ENCODE results near the gene GINS3.

Gene GINS3

GRCh38 chr16:58421059-58421458 lies 28.8 kb downstream of the GINS3 start:
- TF ChIP-seq PAX5 (IDR thresholded peaks at IDR 0.05; ENCODE audit: insufficient read depth, low read length, severe bottlenecking), result no peak
- no peak for TF ChIP-seq SPI1 (IDR thresholded peaks at IDR 0.05; ENCODE audit: low read depth, low read length)
- TF ChIP-seq TAF1 (IDR thresholded peaks at IDR 0.05; ENCODE audit: low read depth, low read length), result no peak
- TF ChIP-seq POU2F2 (IDR thresholded peaks at IDR 0.05; ENCODE audit: low read depth, low read length), result no peak
- TF ChIP-seq POLR2A (IDR thresholded peaks at IDR 0.05; ENCODE audit: low read depth, low read length), result no peak
- TF ChIP-seq POLR2AphosphoS5 (IDR thresholded peaks at IDR 0.05; ENCODE audit: low read depth, low read length), result no peak
- no peak for DNase-seq (ENCODE audit: insufficient read length, low spot score)
- peak; percentile 75 for FAIRE-seq

DNA sequence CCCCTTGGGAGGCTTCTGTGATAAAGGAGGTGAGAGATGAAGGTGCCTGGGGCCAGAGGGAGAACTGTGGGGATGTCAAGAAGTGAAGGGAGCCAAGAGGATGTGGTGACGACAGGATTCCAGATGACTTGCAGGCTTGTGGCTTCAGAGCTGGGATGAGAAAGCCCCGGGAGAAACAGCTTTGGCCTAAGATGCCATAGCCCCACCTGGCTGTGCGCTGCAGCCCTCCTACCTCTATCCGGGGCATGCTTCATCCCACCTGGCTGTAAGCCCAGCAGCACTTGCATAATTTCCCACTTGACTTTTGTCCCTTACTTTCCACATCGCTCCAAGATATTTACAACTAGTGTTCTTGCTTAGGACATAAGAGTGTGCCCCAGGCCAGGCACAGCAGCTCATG lies 29.3 kb downstream of the GINS3 start:
- TF ChIP-seq TAF1 (IDR thresholded peaks at IDR 0.05; ENCODE audit: low read depth, low read length) (no peak), PAX5 (IDR thresholded peaks at IDR 0.05; ENCODE audit: insufficient read depth, low read length, severe bottlenecking) (no peak), POLR2A (IDR thresholded peaks at IDR 0.05; ENCODE audit: low read depth, low read length) (no peak), SPI1 (IDR thresholded peaks at IDR 0.05; ENCODE audit: low read depth, low read length) (no peak), POU2F2 (IDR thresholded peaks at IDR 0.05; ENCODE audit: low read depth, low read length) (no peak), POLR2AphosphoS5 (IDR thresholded peaks at IDR 0.05; ENCODE audit: low read depth, low read length) (no peak)
- DNase-seq (ENCODE audit: insufficient read length, low spot score), result no peak
- FAIRE-seq, result no peak

DNA sequence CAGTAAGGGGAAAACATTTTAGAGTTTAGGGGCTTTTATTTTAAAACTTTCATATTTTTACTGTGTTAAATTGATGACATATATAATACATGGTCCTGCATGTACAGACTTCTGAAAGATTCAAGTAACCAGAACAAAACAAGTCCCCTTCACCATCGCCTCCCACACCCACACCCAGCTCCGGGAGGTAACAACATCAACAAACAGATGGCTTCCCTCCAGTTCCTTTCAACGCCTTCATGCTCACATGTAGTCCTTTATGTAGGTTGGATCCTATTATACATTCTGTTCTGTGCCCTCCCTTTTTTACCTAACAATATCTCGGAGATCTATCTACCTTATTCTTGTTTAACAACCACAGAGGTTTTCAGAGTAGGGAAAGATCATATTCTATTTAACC lies 30.5 kb downstream of the GINS3 start:
- no peak for DNase-seq (ENCODE audit: insufficient read length, low spot score)
- TF ChIP-seq POU2F2 (IDR thresholded peaks at IDR 0.05; ENCODE audit: low read depth, low read length), result no peak
- no peak for TF ChIP-seq POLR2AphosphoS5 (IDR thresholded peaks at IDR 0.05; ENCODE audit: low read depth, low read length)
- FAIRE-seq, result peak; percentile 28

DNA sequence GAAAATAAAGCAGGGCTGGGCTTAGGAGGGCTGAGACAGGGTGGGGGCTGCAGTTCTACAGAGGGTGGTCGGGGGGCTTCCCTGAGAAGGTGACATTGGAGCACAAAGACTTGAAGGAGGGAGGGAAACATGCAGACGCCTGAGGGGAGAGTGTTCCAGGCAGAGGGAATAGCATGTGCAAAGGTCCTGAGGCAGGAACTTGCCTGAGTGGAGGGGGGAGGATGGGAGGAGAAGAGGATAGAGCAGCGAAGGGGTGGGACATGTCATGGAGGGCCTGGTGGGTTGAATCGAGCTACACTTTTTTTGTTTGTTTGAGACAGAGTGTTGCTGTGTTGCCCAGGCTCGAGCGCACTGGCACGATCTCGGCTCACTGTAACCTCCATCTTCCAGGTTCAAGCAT lies 33.0 kb downstream of the GINS3 start:
- no peak for TF ChIP-seq PAX5 (IDR thresholded peaks at IDR 0.05; ENCODE audit: insufficient read depth, low read length, severe bottlenecking)
- TF ChIP-seq TAF1 (IDR thresholded peaks at IDR 0.05; ENCODE audit: low read depth, low read length), result no peak
- no peak for TF ChIP-seq POLR2A (IDR thresholded peaks at IDR 0.05; ENCODE audit: low read depth, low read length)
- TF ChIP-seq POU2F2 (IDR thresholded peaks at IDR 0.05; ENCODE audit: low read depth, low read length), result no peak
- TF ChIP-seq SPI1 (IDR thresholded peaks at IDR 0.05; ENCODE audit: low read depth, low read length), result no peak
- TF ChIP-seq POLR2AphosphoS5 (IDR thresholded peaks at IDR 0.05; ENCODE audit: low read depth, low read length), result no peak
- DNase-seq (ENCODE audit: insufficient read length, low spot score), result no peak
- FAIRE-seq, result no peak

GRCh38 chr16:58425756-58426494 lies 33.7 kb downstream of the GINS3 start:
- TF ChIP-seq SPI1 (IDR thresholded peaks at IDR 0.05; ENCODE audit: low read depth, low read length), result peak; percentile 93
- no peak for TF ChIP-seq POLR2AphosphoS5 (IDR thresholded peaks at IDR 0.05; ENCODE audit: low read depth, low read length)
- DNase-seq (ENCODE audit: insufficient read length, low spot score) (peak; percentile 30), FAIRE-seq (peak; percentile 94)

GRCh38 chr16:58426966-58427365 lies 34.7 kb downstream of the GINS3 start:
- no peak for FAIRE-seq

DNA sequence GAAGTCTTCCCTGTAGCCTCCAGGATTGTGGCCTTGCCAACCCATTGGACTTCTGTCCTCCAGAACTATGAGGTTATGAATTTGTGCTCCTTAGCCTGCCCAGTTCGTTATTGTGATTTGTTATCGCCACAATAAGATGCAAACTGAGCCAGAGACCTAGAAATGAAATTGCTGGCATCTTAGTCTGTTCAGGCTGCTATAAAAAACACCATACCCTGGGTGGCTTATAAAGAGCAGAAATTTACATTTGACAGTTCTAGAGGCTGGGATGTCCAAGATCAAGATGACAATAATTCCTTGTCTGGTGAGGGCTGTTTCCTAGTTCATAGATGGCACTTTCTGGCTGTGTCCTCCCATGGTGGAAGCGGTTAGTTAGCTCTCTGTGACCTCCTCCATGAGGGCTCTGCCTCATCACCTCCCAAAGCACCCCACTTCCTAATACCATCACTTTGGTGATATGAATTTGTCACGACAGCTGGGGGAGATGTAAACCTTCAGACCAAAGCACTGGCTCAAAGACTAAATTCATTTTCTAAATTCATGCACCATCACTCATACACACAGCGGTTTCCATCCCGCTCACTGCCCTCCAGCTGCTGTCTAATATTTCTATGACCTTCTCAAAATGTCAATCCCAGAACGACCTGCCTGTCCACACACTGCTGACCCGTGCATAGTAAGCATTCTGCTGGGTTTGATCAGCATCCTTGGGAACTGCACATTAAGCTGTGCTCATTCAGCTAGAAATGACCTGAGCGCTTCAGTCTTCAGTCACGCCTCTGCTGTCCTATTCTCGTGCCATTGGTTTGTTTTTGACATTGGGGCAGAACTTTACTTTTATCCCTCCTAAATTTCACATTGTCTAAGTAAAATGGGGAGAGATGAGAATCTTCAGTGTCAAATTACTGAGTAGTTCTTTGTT lies 36.6 kb downstream of the GINS3 start:
- DNase-seq (ENCODE audit: insufficient read length, low spot score), result no peak

More at GRCh38 chr16:58426966-58427365, 34.7 kb downstream of the GINS3 start:
- TF ChIP-seq PAX5 (IDR thresholded peaks at IDR 0.05; ENCODE audit: insufficient read depth, low read length, severe bottlenecking) (no peak), POLR2A (IDR thresholded peaks at IDR 0.05; ENCODE audit: low read depth, low read length) (no peak)
- DNase-seq (ENCODE audit: insufficient read length, low spot score), result no peak

GRCh38 chr16:58430718-58431117 lies 38.4 kb downstream of the GINS3 start:
- no peak for DNase-seq (ENCODE audit: insufficient read length, low spot score)
- TF ChIP-seq POLR2A (IDR thresholded peaks at IDR 0.05; ENCODE audit: low read depth, low read length) (no peak), PAX5 (IDR thresholded peaks at IDR 0.05; ENCODE audit: insufficient read depth, low read length, severe bottlenecking) (no peak), POU2F2 (IDR thresholded peaks at IDR 0.05; ENCODE audit: low read depth, low read length) (no peak), POLR2AphosphoS5 (IDR thresholded peaks at IDR 0.05; ENCODE audit: low read depth, low read length) (no peak), TAF1 (IDR thresholded peaks at IDR 0.05; ENCODE audit: low read depth, low read length) (no peak), SPI1 (IDR thresholded peaks at IDR 0.05; ENCODE audit: low read depth, low read length) (no peak)
- no peak for FAIRE-seq

More for the DNA sequence above, 36.6 kb downstream of the GINS3 start:
- TF ChIP-seq POU2F2 (IDR thresholded peaks at IDR 0.05; ENCODE audit: low read depth, low read length) (no peak), PAX5 (IDR thresholded peaks at IDR 0.05; ENCODE audit: insufficient read depth, low read length, severe bottlenecking) (no peak), POLR2AphosphoS5 (IDR thresholded peaks at IDR 0.05; ENCODE audit: low read depth, low read length) (no peak), TAF1 (IDR thresholded peaks at IDR 0.05; ENCODE audit: low read depth, low read length) (no peak), SPI1 (IDR thresholded peaks at IDR 0.05; ENCODE audit: low read depth, low read length) (no peak), POLR2A (IDR thresholded peaks at IDR 0.05; ENCODE audit: low read depth, low read length) (no peak)
- peak; percentile 26 for FAIRE-seq

- TF ChIP-seq POU2F2 (IDR thresholded peaks at IDR 0.05; ENCODE audit: low read depth, low read length), result no peak
- TF ChIP-seq POLR2A (IDR thresholded peaks at IDR 0.05; ENCODE audit: low read depth, low read length), result no peak
- TF ChIP-seq TAF1 (IDR thresholded peaks at IDR 0.05; ENCODE audit: low read depth, low read length), result no peak
- TF ChIP-seq SPI1 (IDR thresholded peaks at IDR 0.05; ENCODE audit: low read depth, low read length), result no peak
- DNase-seq (ENCODE audit: insufficient read length, low spot score) (no peak), FAIRE-seq (no peak)
Measured at GRCh38 chr16:58433569-58433951, 41.3 kb downstream of the GINS3 start.

DNA sequence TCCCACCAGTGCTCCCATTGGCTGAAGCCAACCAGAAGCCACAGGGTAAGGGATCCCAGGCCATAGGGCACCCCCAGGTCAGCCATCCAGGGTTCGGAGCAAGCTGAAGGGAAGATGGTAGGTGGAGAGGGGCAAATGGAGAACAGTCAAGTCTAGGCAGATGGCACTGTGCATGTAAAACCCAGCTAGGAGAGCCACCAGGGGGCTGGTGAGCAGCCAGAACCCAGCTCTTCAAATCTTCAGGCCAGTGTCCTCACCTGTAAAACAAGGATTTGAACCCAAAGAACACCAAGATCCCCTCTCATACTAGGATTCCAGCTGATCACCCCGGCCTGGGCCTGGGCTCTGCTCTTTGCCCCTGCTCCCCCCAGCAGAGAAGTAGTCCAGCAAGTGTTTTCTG lies 43.5 kb downstream of the GINS3 start:
- no peak for FAIRE-seq
- DNase-seq (ENCODE audit: insufficient read length, low spot score), result no peak
- TF ChIP-seq PAX5 (IDR thresholded peaks at IDR 0.05; ENCODE audit: insufficient read depth, low read length, severe bottlenecking), result no peak
- TF ChIP-seq SPI1 (IDR thresholded peaks at IDR 0.05; ENCODE audit: low read depth, low read length), result no peak
- no peak for TF ChIP-seq POLR2A (IDR thresholded peaks at IDR 0.05; ENCODE audit: low read depth, low read length)
- no peak for TF ChIP-seq TAF1 (IDR thresholded peaks at IDR 0.05; ENCODE audit: low read depth, low read length)
- no peak for TF ChIP-seq POU2F2 (IDR thresholded peaks at IDR 0.05; ENCODE audit: low read depth, low read length)
- no peak for TF ChIP-seq POLR2AphosphoS5 (IDR thresholded peaks at IDR 0.05; ENCODE audit: low read depth, low read length)

Measured in GM12891 (cell line).